CD4-positive, alpha-beta memory T cell (primary cell): ENCODE measurements around the gene EHD2. TPM values are rescaled to one million over a fixed set of nuclear protein-coding genes. Genes with fewer than 3 reads are reported as not detected.
"Not testable (repeated sequence)": the region's sequence is repeated elsewhere in the genome, so short reads cannot be mapped to it uniquely, and the experiment has no call there.

Experiments used
- CTCF ChIA-PET: fragments of 350-600 bp; sonication (Branson Sonifier 250); formaldehyde crosslinking; loops from one replicate; lab custom pipeline; 2021; ENCODE audit warnings: inconsistent platforms; ENCODE audit not compliant: partially characterized antibody; lab: Charles Lee
- POLR2A ChIA-PET: fragments of 350-600 bp; sonication (Branson Sonifier 250); formaldehyde crosslinking; loops from one replicate; lab custom pipeline; 2021; ENCODE audit not compliant: partially characterized antibody; lab: Charles Lee
- DNase-seq, 5 donors: peaks; one replicate each; pipeline versions ENCODE4 v3.0.0 to v3.0.0-alpha.2; 2020 to 2022; ENCODE audit warnings: mixed read lengths in 1 of 5
- H3K27ac ChIP-seq: one replicate; pipeline ENCODE4 v1.7.0; 2013; ENCODE audit warnings: low read depth, low read length
- H3K27me3 ChIP-seq: 2 replicates; pipeline ENCODE4 v1.7.0; 2013; ENCODE audit warnings: mild to moderate bottlenecking, low read length, moderate library complexity; ENCODE audit not compliant: insufficient read depth
- H3K36me3 ChIP-seq: 2 replicates; pipeline ENCODE4 v1.7.0; 2013; ENCODE audit warnings: mild to moderate bottlenecking, low read length, moderate library complexity; ENCODE audit not compliant: insufficient read depth
- H3K4me1 ChIP-seq: 2 replicates; pipeline ENCODE4 v1.7.0; 2013; ENCODE audit warnings: mild to moderate bottlenecking, low read length, moderate library complexity; ENCODE audit not compliant: insufficient read depth
- H3K4me3 ChIP-seq, 2 donors: one replicate each; pipeline ENCODE4 v1.7.0; 2013; ENCODE audit warnings: low read length in 2 of 2, mild to moderate bottlenecking in 1 of 2
- H3K9me3 ChIP-seq, 2 donors: one replicate each; pipeline ENCODE4 v1.7.0; 2013; ENCODE audit warnings: low read length in 2 of 2, control low read depth in 1 of 2; ENCODE audit not compliant: control insufficient read depth in 1 of 2
- H3K27ac Mint-ChIP-seq, 7 donors: one replicate each; pipeline ENCODE4 v1.8.0; 2020 to 2021; ENCODE audit warnings: mixed read lengths in 7 of 7, mild to moderate bottlenecking in 6 of 7, inconsistent platforms in 3 of 7, moderate library complexity in 3 of 7
- H3K27me3 Mint-ChIP-seq, 2 donors: one replicate each; pipeline ENCODE4 v1.8.0; 2020 to 2021; ENCODE audit warnings: mixed read lengths in 2 of 2
- H3K36me3 Mint-ChIP-seq, 2 donors: one replicate each; pipeline ENCODE4 v1.8.0; 2020 to 2021; ENCODE audit warnings: mixed read lengths in 2 of 2, inconsistent platforms in 1 of 2, mild to moderate bottlenecking in 1 of 2
- H3K4me1 Mint-ChIP-seq, 4 donors: one replicate each; pipeline ENCODE4 v1.8.0; 2020 to 2021; ENCODE audit warnings: mixed read lengths in 4 of 4, mild to moderate bottlenecking in 1 of 4
- H3K4me3 Mint-ChIP-seq, 8 donors: one replicate each; pipeline ENCODE4 v1.8.0; 2020 to 2021; ENCODE audit warnings: mixed read lengths in 8 of 8, mild to moderate bottlenecking in 7 of 8, moderate library complexity in 6 of 8, inconsistent platforms in 3 of 8
- H3K9me3 Mint-ChIP-seq, 8 donors: one replicate each; pipeline ENCODE4 v1.8.0; 2020 to 2021; ENCODE audit warnings: mixed read lengths in 8 of 8, mild to moderate bottlenecking in 5 of 8, inconsistent platforms in 3 of 8, moderate library complexity in 1 of 8
- intact Hi-C: fragments of 100-400 bp; cut with micrococcal nuclease; formaldehyde crosslinking; loops from one replicate; pipeline ENCODE4 v1.15.1; 2023
- polyA plus RNA-seq, 2 donors: library from polyadenylated mRNA; unstranded; fragments of 300-500 nt; fragmentation: Illumina TruSeq; gene quantifications; one replicate each; pipeline ENCODE4 v1.2.3, GENCODE V29; 2021
- total RNA-seq, 2 experiments: library from RNA; stranded (reverse); gene quantifications; one replicate each; pipeline ENCODE4 v1.2.3, GENCODE V29; 2021

Gene EHD2
- total and polyA plus RNA-seq, 4 experiments from 2014 or later, result not detected

GRCh38 chr19:47714855-47715254, 1.6 kb downstream of the EHD2 start:
- peaks cover 29 to 34% of the 10 kb centered on the region in 2 donors for H3K27me3 Mint-ChIP-seq

GRCh38 chr19:47716270-47716937, 3.2 kb downstream of the EHD2 start:
- Histone ChIP-seq H3K9me3 (no peaks in the 10 kb centered on the region), H3K27me3 (no peaks in the 10 kb centered on the region), H3K4me3 (no peak overlapping the region), H3K27ac (no peak overlapping the region), H3K36me3 (no peaks in the 10 kb centered on the region), H3K4me1 (peaks cover 4% of the 10 kb centered on the region)
- peaks cover 0 to 3% (median 2%) of the 10 kb centered on the region in 4 donors for H3K4me1 Mint-ChIP-seq
- H3K9me3 Mint-ChIP-seq, result peaks cover 0 to 17% (median 5%) of the 10 kb centered on the region in 8 donors
- no peak overlapping the region for H3K4me3 Mint-ChIP-seq
- peak overlapping the region in 1 of 7 donors; percentile 12 for H3K27ac Mint-ChIP-seq
- POLR2A ChIA-PET, result no interaction called here
- intact Hi-C loops, result no loop called here
- H3K27me3 Mint-ChIP-seq, result peaks cover 33 to 40% of the 10 kb centered on the region in 2 donors
- CTCF ChIA-PET, result interaction anchor here (0.7 to 15.5 kb wide), 3 partner anchors 13 to 279 kb away, joined by 3 to 293 read pairs (median 44); partner anchors contain the start of gene NOP53
- DNase-seq, result no peak
- H3K36me3 Mint-ChIP-seq, result peaks cover 0 to 4% of the 10 kb centered on the region in 2 donors

More at GRCh38 chr19:47714855-47715254, 1.6 kb downstream of the EHD2 start:
- H3K4me1 Mint-ChIP-seq, H3K36me3 ChIP-seq, H3K4me3 Mint-ChIP-seq, H3K27me3 ChIP-seq, POLR2A ChIA-PET, H3K9me3 ChIP-seq, H3K27ac ChIP-seq, H3K4me3 ChIP-seq, H3K4me1 ChIP-seq, H3K27ac Mint-ChIP-seq, intact Hi-C loops, DNase-seq, H3K36me3 Mint-ChIP-seq: not testable (repeated sequence)
- CTCF ChIA-PET, result interaction anchor here (1.2 to 15.5 kb wide), 5 partner anchors 9 to 287 kb away, joined by 3 to 293 read pairs (median 5); partner anchors contain the start of gene NOP53
- H3K9me3 Mint-ChIP-seq, result peaks cover 0 to 17% (median 5%) of the 10 kb centered on the region in 8 donors

GRCh38 chr19:47718415-47719046, 5.3 kb downstream of the EHD2 start:
- H3K4me1 ChIP-seq, H3K4me3 ChIP-seq, H3K27me3 ChIP-seq, intact Hi-C loops, H3K4me3 Mint-ChIP-seq, DNase-seq, H3K27ac ChIP-seq, POLR2A ChIA-PET, H3K9me3 ChIP-seq, H3K36me3 ChIP-seq, H3K36me3 Mint-ChIP-seq, H3K4me1 Mint-ChIP-seq: not testable (repeated sequence)
- peaks cover 28 to 35% of the 10 kb centered on the region in 2 donors for H3K27me3 Mint-ChIP-seq
- CTCF ChIA-PET, result interaction anchor here (0.5 kb wide), 1 partner anchor 108 kb away, joined by 3 read pairs; no protein-coding TSS in a partner anchor
- peak overlapping the region in 1 of 7 donors; percentile 43 for H3K27ac Mint-ChIP-seq
- H3K9me3 Mint-ChIP-seq, result peaks cover 0 to 17% (median 3%) of the 10 kb centered on the region in 8 donors

- H3K9me3 ChIP-seq, result no peaks in the 10 kb centered on the region
- no peak overlapping the region for H3K27ac ChIP-seq
- H3K27me3 ChIP-seq, result no peaks in the 10 kb centered on the region
- Mint-ChIP-seq H3K4me3 (no peak overlapping the region), H3K27me3 (peaks cover 22 to 30% of the 10 kb centered on the region in 2 donors), H3K36me3 (no peaks in the 10 kb centered on the region), H3K9me3 (peaks cover 0 to 11% (median 2%) of the 10 kb centered on the region in 8 donors), H3K27ac (no peak overlapping the region), H3K4me1 (no peaks in the 10 kb centered on the region)
- CTCF ChIA-PET, result interaction anchor here (0.5 kb wide), 1 partner anchor 109 kb away, joined by 3 read pairs; no protein-coding TSS in a partner anchor
- intact Hi-C loops, result no loop called here
- H3K4me1 ChIP-seq, result no peaks in the 10 kb centered on the region
- no peaks in the 10 kb centered on the region for H3K36me3 ChIP-seq
- H3K4me3 ChIP-seq, result no peak overlapping the region
- POLR2A ChIA-PET, result no interaction called here
- DNase-seq, result no peak
Observed at GRCh38 chr19:47719047-47719859, 6.0 kb downstream of the EHD2 start.

GRCh38 chr19:47720669-47721422, 7.6 kb downstream of the EHD2 start:
- intact Hi-C loops, result no loop called here
- Histone ChIP-seq H3K9me3 (no peaks in the 10 kb centered on the region), H3K27ac (no peak overlapping the region), H3K4me1 (no peaks in the 10 kb centered on the region), H3K4me3 (no peak overlapping the region), H3K27me3 (no peaks in the 10 kb centered on the region), H3K36me3 (no peaks in the 10 kb centered on the region)
- no peaks in the 10 kb centered on the region for H3K4me1 Mint-ChIP-seq
- ChIA-PET POLR2A (no interaction called here), CTCF (no interaction called here)
- DNase-seq, result no peak
- H3K9me3 Mint-ChIP-seq, result peaks cover 0 to 2% (median 0%) of the 10 kb centered on the region in 8 donors
- peaks cover 21 to 26% of the 10 kb centered on the region in 2 donors for H3K27me3 Mint-ChIP-seq
- H3K27ac Mint-ChIP-seq, result no peak overlapping the region
- H3K4me3 Mint-ChIP-seq, result no peak overlapping the region
- no peaks in the 10 kb centered on the region for H3K36me3 Mint-ChIP-seq

GRCh38 chr19:47723581-47723940, 10.3 kb downstream of the EHD2 start:
- CTCF ChIA-PET, result interaction anchor here (1.5 to 2.0 kb wide), 3 partner anchors 9 to 287 kb away, joined by 3 to 5 read pairs (median 5); partner anchors contain the start of gene EHD2
- Mint-ChIP-seq H3K27ac (no peak overlapping the region), H3K27me3 (peaks cover 17 to 25% of the 10 kb centered on the region in 2 donors), H3K4me1 (no peaks in the 10 kb centered on the region), H3K4me3 (no peak overlapping the region), H3K36me3 (no peaks in the 10 kb centered on the region), H3K9me3 (peaks cover 0 to 2% (median 0%) of the 10 kb centered on the region in 8 donors)
- H3K27me3 ChIP-seq, result no peaks in the 10 kb centered on the region
- intact Hi-C loops, result no loop called here
- H3K9me3 ChIP-seq, result no peaks in the 10 kb centered on the region
- H3K4me3 ChIP-seq, result no peak overlapping the region
- POLR2A ChIA-PET, result no interaction called here
- H3K27ac ChIP-seq, result no peak overlapping the region
- no peaks in the 10 kb centered on the region for H3K36me3 ChIP-seq
- H3K4me1 ChIP-seq, result no peaks in the 10 kb centered on the region
- DNase-seq, result no peak
